Activated CD8-positive, alpha-beta T cell treated with anti-CD3 and anti-CD28 coated beads, Interleukin-2, amount 10 ng/mL, durations not matched to agents 7 days and 5 days (primary cell): Measurements from ENCODE around the gene TRIM39. TPM values are rescaled to one million over a fixed set of nuclear protein-coding genes. Genes with fewer than 3 reads are reported as not detected.

Experiments used
- ATAC-seq: fragments of 150-1000 bp; cut with Tn5 transposase; one replicate; pipeline ENCODE4 v1.10.0; 2021; ENCODE audit warnings: moderate library complexity
- CTCF ChIA-PET: fragments of 350-600 bp; sonication (Branson Sonifier 250); formaldehyde crosslinking; loops from one replicate; lab custom pipeline; 2021; ENCODE audit warnings: antibody characterized with exemption; lab: Charles Lee
- POLR2A ChIA-PET: fragments of 350-600 bp; sonication (Branson Sonifier 250); formaldehyde crosslinking; loops from one replicate; lab custom pipeline; 2021; ENCODE audit warnings: antibody characterized with exemption; lab: Charles Lee
- DNase-seq: peaks from one replicate; pipeline ENCODE4 v3.0.0-alpha.2; 2020
- H3K27ac Mint-ChIP-seq: one replicate; pipeline ENCODE4 v1.8.0; 2021; ENCODE audit warnings: mild to moderate bottlenecking, mixed read lengths
- H3K27me3 Mint-ChIP-seq: one replicate; pipeline ENCODE4 v1.8.0; 2021; ENCODE audit warnings: low read depth, mixed read lengths
- H3K36me3 Mint-ChIP-seq: one replicate; pipeline ENCODE4 v1.8.0; 2021; ENCODE audit warnings: low read depth, mixed read lengths
- H3K4me1 Mint-ChIP-seq: one replicate; pipeline ENCODE4 v1.8.0; 2021; ENCODE audit warnings: low read depth, mixed read lengths
- H3K4me3 Mint-ChIP-seq: one replicate; pipeline ENCODE4 v1.8.0; 2021; ENCODE audit warnings: mild to moderate bottlenecking, mixed read lengths
- H3K9me3 Mint-ChIP-seq: one replicate; pipeline ENCODE4 v1.8.0; 2022; ENCODE audit warnings: mixed read lengths; ENCODE audit not compliant: insufficient read depth
- total RNA-seq, 2 experiments: library from RNA; stranded (reverse); gene quantifications; one replicate each; pipeline ENCODE4 v1.2.3, GENCODE V29; 2021

Gene TRIM39
- total RNA-seq, 2 experiments from 2014 or later = 16.7 to 16.9 TPM

DNA sequence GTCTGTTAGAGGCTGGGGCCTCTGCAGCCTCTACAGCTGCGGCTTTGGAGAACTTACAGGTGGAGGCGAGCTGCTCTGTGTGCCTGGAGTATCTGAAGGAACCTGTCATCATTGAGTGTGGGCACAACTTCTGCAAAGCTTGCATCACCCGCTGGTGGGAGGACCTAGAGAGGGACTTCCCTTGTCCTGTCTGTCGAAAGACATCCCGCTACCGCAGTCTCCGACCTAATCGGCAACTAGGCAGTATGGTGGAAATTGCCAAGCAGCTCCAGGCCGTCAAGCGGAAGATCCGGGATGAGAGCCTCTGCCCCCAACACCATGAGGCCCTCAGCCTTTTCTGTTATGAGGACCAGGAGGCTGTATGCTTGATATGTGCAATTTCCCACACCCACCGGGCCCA, 2.6 kb downstream of the TRIM39 start:
- no peak for DNase-seq
- H3K36me3 Mint-ChIP-seq = peaks cover 44% of the 10 kb centered on the region

GRCh38 chr6:30331981-30332380, 5.3 kb downstream of the TRIM39 start:
- H3K27me3 Mint-ChIP-seq = no peaks in the 10 kb centered on the region
- peaks cover 53% of the 10 kb centered on the region for H3K36me3 Mint-ChIP-seq
- no peak overlapping the region for H3K27ac Mint-ChIP-seq
- DNase-seq (no peak), ATAC-seq (no peak)
- H3K9me3 Mint-ChIP-seq = no peaks in the 10 kb centered on the region
- ChIA-PET CTCF (interaction anchor here (0.9 to 1.6 kb wide), 3 partner anchors 26 to 119 kb away, joined by 3 to 6 read pairs (median 5); partner anchors contain the start of gene TRIM26), POLR2A (no interaction called here)
- no peak overlapping the region for H3K4me3 Mint-ChIP-seq
- peaks cover 14% of the 10 kb centered on the region for H3K4me1 Mint-ChIP-seq

More for the DNA sequence above, 2.6 kb downstream of the TRIM39 start:
- no peak for ATAC-seq
- H3K9me3 Mint-ChIP-seq = no peaks in the 10 kb centered on the region
- H3K4me3 Mint-ChIP-seq = no peak overlapping the region
- no peaks in the 10 kb centered on the region for H3K27me3 Mint-ChIP-seq
- H3K4me1 Mint-ChIP-seq = peaks cover 30% of the 10 kb centered on the region
- H3K27ac Mint-ChIP-seq = no peak overlapping the region
- POLR2A ChIA-PET = no interaction called here
- CTCF ChIA-PET = interaction anchor here (1.1 to 1.8 kb wide), 3 partner anchors 9 to 268 kb away, joined by 3 to 7 read pairs (median 4); no protein-coding TSS in a partner anchor

- no peak overlapping the region for H3K27ac Mint-ChIP-seq
- no peaks in the 10 kb centered on the region for H3K9me3 Mint-ChIP-seq
- no peak overlapping the region for H3K4me3 Mint-ChIP-seq
- peaks cover 45% of the 10 kb centered on the region for H3K36me3 Mint-ChIP-seq
- DNase-seq (no peak), ATAC-seq (no peak)
- CTCF ChIA-PET = no interaction called here
- H3K4me1 Mint-ChIP-seq = no peaks in the 10 kb centered on the region
- no peaks in the 10 kb centered on the region for H3K27me3 Mint-ChIP-seq
- POLR2A ChIA-PET = interaction anchor here (1.0 kb wide), 1 partner anchor 8 kb away, joined by 5 read pairs; the partner anchor contains the start of gene TRIM39
These were observed 7.5 kb downstream of the TRIM39 start for GRCh38 chr6:30334075-30334783.

DNA sequence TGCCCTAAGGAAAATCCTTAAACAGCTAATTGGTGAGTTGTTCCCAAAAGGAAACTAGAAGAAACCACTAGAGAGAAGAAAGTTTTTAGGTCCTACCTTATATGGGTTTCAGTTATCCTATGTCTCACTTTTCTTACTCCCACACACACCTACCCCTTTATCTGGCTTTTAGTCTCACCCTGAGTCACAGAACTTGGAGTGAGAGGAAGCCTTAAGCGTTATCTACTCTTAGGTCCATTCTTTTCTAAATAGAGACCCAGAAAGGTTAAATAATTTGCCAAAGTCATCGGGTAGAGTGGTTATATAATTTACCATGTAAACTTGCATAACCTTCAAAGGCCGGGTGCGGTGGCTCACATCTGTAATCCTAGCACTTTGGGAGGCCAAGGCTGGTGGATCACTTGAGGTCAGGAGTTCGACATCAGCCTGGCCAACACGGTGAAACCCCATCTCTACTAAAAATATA, 13.9 kb downstream of the TRIM39 start:
- POLR2A ChIA-PET = no interaction called here
- Mint-ChIP-seq H3K4me1 (peaks cover 7% of the 10 kb centered on the region), H3K27ac (no peak overlapping the region), H3K27me3 (no peaks in the 10 kb centered on the region), H3K36me3 (peaks cover 38% of the 10 kb centered on the region), H3K4me3 (no peak overlapping the region), H3K9me3 (no peaks in the 10 kb centered on the region)
- CTCF ChIA-PET = no interaction called here
- ATAC-seq = no peak
- no peak for DNase-seq

DNA sequence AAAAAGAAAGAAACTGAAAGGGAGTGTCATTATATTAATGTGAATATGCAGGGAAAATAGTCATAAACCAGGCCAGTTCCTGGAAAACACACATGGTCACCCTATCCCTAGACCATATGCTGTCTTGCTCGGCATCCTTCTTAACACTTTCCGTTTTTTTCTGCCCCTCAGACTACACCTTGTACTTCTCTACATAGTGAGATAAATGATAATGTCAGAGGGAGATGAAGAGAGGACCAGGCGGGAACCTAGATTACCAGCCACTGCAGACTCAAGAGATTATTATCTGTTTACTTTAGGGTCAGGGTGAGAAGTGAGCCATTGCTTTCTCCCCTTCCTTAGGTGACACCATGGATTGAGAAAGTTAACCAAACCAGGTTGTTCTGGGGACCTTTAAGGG, 14.5 kb downstream of the TRIM39 start:
- no peak overlapping the region for H3K4me3 Mint-ChIP-seq
- peaks cover 39% of the 10 kb centered on the region for H3K36me3 Mint-ChIP-seq

DNA sequence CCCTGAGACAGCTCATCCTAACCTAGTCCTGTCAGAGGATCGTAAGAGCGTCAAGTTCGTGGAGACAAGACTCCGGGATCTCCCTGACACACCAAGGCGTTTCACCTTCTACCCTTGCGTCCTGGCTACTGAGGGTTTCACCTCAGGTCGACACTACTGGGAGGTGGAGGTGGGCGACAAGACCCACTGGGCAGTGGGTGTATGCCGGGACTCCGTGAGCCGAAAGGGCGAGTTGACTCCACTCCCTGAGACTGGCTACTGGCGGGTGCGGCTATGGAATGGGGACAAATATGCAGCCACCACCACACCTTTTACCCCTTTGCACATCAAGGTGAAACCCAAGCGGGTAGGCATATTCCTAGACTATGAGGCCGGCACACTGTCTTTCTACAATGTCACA, 15.0 kb downstream of the TRIM39 start:
- ATAC-seq (no peak), DNase-seq (no peak)
- H3K4me1 Mint-ChIP-seq = peaks cover 16% of the 10 kb centered on the region
- H3K9me3 Mint-ChIP-seq = no peaks in the 10 kb centered on the region
- ChIA-PET CTCF (no interaction called here), POLR2A (no interaction called here)
- peaks cover 36% of the 10 kb centered on the region for H3K36me3 Mint-ChIP-seq
- no peaks in the 10 kb centered on the region for H3K27me3 Mint-ChIP-seq
- H3K27ac Mint-ChIP-seq = no peak overlapping the region
- H3K4me3 Mint-ChIP-seq = no peak overlapping the region

More for the DNA sequence above, 14.5 kb downstream of the TRIM39 start:
- DNase-seq (no peak), ATAC-seq (no peak)
- H3K27me3 Mint-ChIP-seq = no peaks in the 10 kb centered on the region
- POLR2A ChIA-PET = no interaction called here
- peaks cover 13% of the 10 kb centered on the region for H3K4me1 Mint-ChIP-seq
- H3K9me3 Mint-ChIP-seq = no peaks in the 10 kb centered on the region
- no peak overlapping the region for H3K27ac Mint-ChIP-seq
- CTCF ChIA-PET = no interaction called here

DNA sequence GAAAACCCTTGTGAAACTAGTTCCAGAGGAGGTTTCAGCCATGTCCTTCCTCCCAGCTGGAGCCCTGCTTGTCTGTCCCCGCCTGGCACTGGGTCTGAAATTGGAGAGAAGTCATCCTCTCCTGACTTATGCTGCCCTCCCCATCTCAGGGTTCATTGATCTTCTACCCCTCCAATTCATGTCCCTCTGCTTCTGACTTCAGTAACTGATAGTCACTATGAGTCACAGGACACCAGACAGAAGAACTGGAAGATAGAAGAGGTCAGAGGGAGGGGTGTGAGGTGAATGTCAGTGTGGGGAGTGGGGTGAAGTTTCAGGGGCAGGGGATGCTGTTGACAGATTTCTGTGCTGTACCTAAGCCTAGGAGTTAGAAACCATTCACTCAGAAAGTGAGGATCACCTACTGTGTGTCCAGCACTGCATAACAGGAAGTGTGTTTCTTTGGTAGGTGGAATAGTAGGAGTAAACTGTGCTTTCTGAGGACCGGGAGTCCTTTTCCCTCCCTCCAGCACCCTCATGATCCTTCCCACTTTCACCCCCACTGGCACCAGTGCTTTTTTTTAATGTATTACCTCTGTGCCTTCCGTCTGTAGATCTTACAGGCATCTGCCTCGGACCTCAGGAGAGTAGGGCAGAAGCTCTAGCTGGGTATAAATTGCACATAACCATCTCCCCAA, 17.6 kb downstream of the TRIM39 start:
- Mint-ChIP-seq H3K9me3 (no peaks in the 10 kb centered on the region), H3K27ac (peak overlapping the region; percentile 93), H3K4me1 (peaks cover 21% of the 10 kb centered on the region), H3K27me3 (no peaks in the 10 kb centered on the region), H3K36me3 (peaks cover 40% of the 10 kb centered on the region), H3K4me3 (peak overlapping the region; percentile 88)
- DNase-seq = no peak
- no peak for ATAC-seq
- ChIA-PET POLR2A (interaction anchor here (1.1 to 1.3 kb wide), 2 partner anchors 18 to 153 kb away, joined by 4 to 8 read pairs; partner anchors contain the start of gene TRIM39), CTCF (interaction anchor here (1.3 kb wide), 1 partner anchor 117 kb away, joined by 4 read pairs; no protein-coding TSS in a partner anchor)

- peak; percentile 99 for ATAC-seq
- ChIA-PET POLR2A (interaction anchor here (1.1 to 1.3 kb wide), 2 partner anchors 19 to 154 kb away, joined by 4 to 8 read pairs; partner anchors contain the start of gene TRIM39), CTCF (interaction anchor here (1.3 kb wide), 1 partner anchor 118 kb away, joined by 4 read pairs; no protein-coding TSS in a partner anchor)
- peaks cover 36% of the 10 kb centered on the region for H3K36me3 Mint-ChIP-seq
- peak within 1 kb of the TSS; percentile 93 for H3K27ac Mint-ChIP-seq
- peak; percentile 92 for DNase-seq
- H3K4me1 Mint-ChIP-seq = peaks cover 24% of the 10 kb centered on the region
- no peaks in the 10 kb centered on the region for H3K9me3 Mint-ChIP-seq
- H3K4me3 Mint-ChIP-seq = peak within 1 kb of the TSS; percentile 88
- H3K27me3 Mint-ChIP-seq = no peaks in the 10 kb centered on the region
These were observed 18.3 kb downstream of the TRIM39 start, which contains the start of gene RPP21 for GRCh38 chr6:30344868-30345671. TSS of gene RPP21 (plus strand) at chr6:30345156. CDS start at chr6:30345172, 16 bp downstream.

DNA sequence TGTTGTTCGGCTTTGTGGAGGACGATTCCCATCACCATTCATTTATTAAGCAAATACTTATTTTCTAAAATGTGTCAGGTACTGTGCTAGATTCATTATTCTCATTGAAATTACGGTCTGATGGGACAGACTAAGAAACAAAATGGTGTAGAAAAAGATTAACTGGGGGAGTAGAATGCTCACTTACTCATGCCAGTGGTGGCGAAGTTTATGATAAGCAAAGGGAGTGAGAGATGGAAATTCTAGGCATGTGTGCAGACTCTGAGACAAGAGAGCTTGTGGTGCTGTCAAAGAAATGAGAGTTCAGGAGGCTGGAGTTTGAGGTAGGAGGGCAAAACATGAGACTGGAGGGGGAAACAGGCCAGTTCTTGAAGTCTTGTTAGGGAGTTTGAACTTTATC, 19.1 kb downstream of the TRIM39 start:
- H3K4me3 Mint-ChIP-seq = peak overlapping the region; percentile 88
- POLR2A ChIA-PET = no interaction called here

GRCh38 chr6:30348957-30349356, 22.2 kb downstream of the TRIM39 start:
- H3K4me3 Mint-ChIP-seq = no peak overlapping the region

More for the DNA sequence above, 19.1 kb downstream of the TRIM39 start:
- Mint-ChIP-seq H3K36me3 (peaks cover 32% of the 10 kb centered on the region), H3K27ac (peak overlapping the region; percentile 73), H3K4me1 (peaks cover 27% of the 10 kb centered on the region), H3K9me3 (no peaks in the 10 kb centered on the region), H3K27me3 (peaks cover under 1% of the 10 kb centered on the region)
- DNase-seq (no peak), ATAC-seq (no peak)
- CTCF ChIA-PET = interaction anchor here (2.1 kb wide), 1 partner anchor 126 kb away, joined by 7 read pairs; no protein-coding TSS in a partner anchor

More at GRCh38 chr6:30348957-30349356, 22.2 kb downstream of the TRIM39 start:
- H3K27ac Mint-ChIP-seq = no peak overlapping the region
- peaks cover 27% of the 10 kb centered on the region for H3K4me1 Mint-ChIP-seq
- DNase-seq (no peak), ATAC-seq (no peak)
- H3K9me3 Mint-ChIP-seq = no peaks in the 10 kb centered on the region
- ChIA-PET CTCF (interaction anchor here (1.9 kb wide), 1 partner anchor 10 kb away, joined by 8 read pairs; no protein-coding TSS in a partner anchor), POLR2A (interaction anchor here (1.4 kb wide), 1 partner anchor 23 kb away, joined by 3 read pairs; the partner anchor contains the start of gene TRIM39)
- peaks cover 15% of the 10 kb centered on the region for H3K27me3 Mint-ChIP-seq
- peaks cover 17% of the 10 kb centered on the region for H3K36me3 Mint-ChIP-seq
